Left ventricle myocardium inferior (tissue), 1 donor: ENCODE data around the gene OMA1. TPM values are rescaled to one million over a fixed set of nuclear protein-coding genes. Genes with fewer than 3 reads are reported as not detected.
"Not testable (repeated sequence)": the region's sequence is repeated elsewhere in the genome, so short reads cannot be mapped to it uniquely, and the experiment has no call there.

ENCODE experiments used
- DNase-seq: peaks from one replicate; pipeline ENCODE4 v3.0.0-alpha.2; 2020
- H3K27ac ChIP-seq: fragments of 200-600 bp; replicated peaks from 2 replicates; pipeline ENCODE4 v1.8.0; 2021
- H3K27me3 ChIP-seq: fragments of 200-600 bp; 2 replicates; pipeline ENCODE4 v1.8.0; 2021; ENCODE audit warnings: low read depth
- H3K36me3 ChIP-seq: fragments of 200-600 bp; 2 replicates; pipeline ENCODE4 v1.8.0; 2021
- H3K4me1 ChIP-seq: fragments of 200-600 bp; 2 replicates; pipeline ENCODE4 v1.8.0; 2021
- H3K4me3 ChIP-seq: fragments of 200-600 bp; 2 replicates; pipeline ENCODE4 v1.8.0; 2021; ENCODE audit warnings: mild to moderate bottlenecking, moderate library complexity
- H3K9me3 ChIP-seq: fragments of 200-600 bp; replicated peaks from 2 replicates; pipeline ENCODE4 v1.8.0; 2021
- intact Hi-C: fragments of 100-400 bp; cut with micrococcal nuclease; formaldehyde crosslinking; loops from one replicate; pipeline ENCODE4 v1.11.0; 2022
- total RNA-seq: library from RNA; stranded (reverse); fragmentation: NEBNext Ultra II Directional; extraction: Animal tissue kit (Norgen Biotek cat#: 25700); gene quantifications from one replicate; pipeline ENCODE4 v1.2.1, GENCODE V29; 2021
- TF ChIP-seq, protein P1 (sequence below): fragments of 200-600 bp; IDR thresholded peaks from 2 replicates; pipeline ENCODE4 v1.8.0; 2021; ENCODE audit warnings: antibody characterized with exemption, mild to moderate bottlenecking, borderline replicate concordance
- donor health status: DM: no; HTN: yes; CAD: no; lungs with severe emphysema.

The OMA1 gene
- total RNA-seq, 1 donor from 2014 or later, result 36.6 TPM

DNA sequence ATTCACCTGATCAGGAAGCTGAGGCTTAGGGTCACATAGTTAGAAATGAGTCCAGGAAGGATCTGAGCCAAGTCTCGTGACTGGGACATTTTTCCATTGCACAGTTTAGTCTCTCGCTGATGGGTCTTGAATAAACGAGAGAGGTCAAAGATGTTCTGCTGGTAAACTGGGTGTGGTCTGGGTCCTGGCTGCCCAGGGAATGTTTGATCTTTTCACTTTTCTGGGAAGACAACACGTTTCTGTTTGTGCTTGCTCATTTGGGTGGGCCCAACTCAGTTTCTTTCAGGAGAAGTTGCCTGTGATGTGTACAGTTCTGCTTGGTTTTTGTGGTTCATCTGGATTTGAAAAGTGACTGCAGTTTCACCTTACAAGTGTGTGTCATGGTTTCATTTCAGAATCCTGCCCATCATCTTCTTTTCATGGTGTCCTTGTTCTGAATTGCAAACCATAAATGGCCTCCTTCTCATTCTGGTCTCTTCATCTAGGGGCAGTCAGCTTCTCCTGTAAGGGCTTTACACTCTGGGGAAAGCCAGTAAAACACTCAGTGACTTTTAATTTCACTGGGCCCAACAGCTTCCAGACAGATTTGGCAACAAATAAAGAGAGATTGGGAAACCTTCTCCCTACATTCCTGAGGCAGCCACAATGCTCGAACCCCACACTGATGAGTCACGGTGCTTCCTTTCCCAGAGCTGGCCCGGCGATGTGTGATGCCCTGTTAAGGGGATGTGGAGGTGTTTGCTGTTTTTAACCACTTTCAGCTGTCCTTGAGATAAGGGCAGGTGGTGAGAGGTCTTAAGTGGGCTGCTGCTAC lies 37.8 kb upstream of the OMA1 start:
- H3K9me3 ChIP-seq, result no peaks in the 10 kb centered on the region
- intact Hi-C loops, result no loop called here
- H3K27me3 ChIP-seq, result peaks cover 17% of the 10 kb centered on the region
- TF ChIP-seq, protein P1, sequence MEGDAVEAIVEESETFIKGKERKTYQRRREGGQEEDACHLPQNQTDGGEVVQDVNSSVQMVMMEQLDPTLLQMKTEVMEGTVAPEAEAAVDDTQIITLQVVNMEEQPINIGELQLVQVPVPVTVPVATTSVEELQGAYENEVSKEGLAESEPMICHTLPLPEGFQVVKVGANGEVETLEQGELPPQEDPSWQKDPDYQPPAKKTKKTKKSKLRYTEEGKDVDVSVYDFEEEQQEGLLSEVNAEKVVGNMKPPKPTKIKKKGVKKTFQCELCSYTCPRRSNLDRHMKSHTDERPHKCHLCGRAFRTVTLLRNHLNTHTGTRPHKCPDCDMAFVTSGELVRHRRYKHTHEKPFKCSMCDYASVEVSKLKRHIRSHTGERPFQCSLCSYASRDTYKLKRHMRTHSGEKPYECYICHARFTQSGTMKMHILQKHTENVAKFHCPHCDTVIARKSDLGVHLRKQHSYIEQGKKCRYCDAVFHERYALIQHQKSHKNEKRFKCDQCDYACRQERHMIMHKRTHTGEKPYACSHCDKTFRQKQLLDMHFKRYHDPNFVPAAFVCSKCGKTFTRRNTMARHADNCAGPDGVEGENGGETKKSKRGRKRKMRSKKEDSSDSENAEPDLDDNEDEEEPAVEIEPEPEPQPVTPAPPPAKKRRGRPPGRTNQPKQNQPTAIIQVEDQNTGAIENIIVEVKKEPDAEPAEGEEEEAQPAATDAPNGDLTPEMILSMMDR, result no peak
- H3K27ac ChIP-seq, result no peak overlapping the region
- H3K4me1 ChIP-seq, result peaks cover 10% of the 10 kb centered on the region
- H3K36me3 ChIP-seq, result no peaks in the 10 kb centered on the region
- DNase-seq, result no peak
- H3K4me3 ChIP-seq, result no peak overlapping the region

DNA sequence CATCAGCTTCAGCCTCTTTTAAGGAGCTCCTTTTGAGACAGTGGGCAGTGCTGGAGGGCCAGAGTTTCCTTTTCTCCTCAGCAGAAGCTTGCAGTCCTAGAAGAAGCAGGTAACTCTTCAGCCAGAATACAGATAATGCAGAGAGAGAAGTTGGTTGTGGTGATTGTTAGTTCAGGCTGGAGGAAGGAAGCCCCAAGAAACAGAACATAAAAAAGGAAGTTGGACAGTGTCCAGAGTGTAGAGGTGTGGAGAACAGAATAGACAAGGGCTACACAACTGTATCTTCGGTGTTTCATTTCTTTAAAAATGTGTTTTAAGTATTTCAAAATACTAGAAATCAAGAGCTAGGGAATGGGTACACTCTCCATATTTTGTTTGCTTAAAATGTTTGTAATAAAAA lies 37.0 kb upstream of the OMA1 start:
- Histone ChIP-seq H3K9me3 (no peaks in the 10 kb centered on the region), H3K27ac (no peak overlapping the region), H3K27me3 (peaks cover 16% of the 10 kb centered on the region), H3K4me1 (peaks cover 10% of the 10 kb centered on the region), H3K4me3 (no peak overlapping the region), H3K36me3 (no peaks in the 10 kb centered on the region)
- no peak for DNase-seq
- intact Hi-C loops, result no loop called here
- TF ChIP-seq, protein P1, result no peak

DNA sequence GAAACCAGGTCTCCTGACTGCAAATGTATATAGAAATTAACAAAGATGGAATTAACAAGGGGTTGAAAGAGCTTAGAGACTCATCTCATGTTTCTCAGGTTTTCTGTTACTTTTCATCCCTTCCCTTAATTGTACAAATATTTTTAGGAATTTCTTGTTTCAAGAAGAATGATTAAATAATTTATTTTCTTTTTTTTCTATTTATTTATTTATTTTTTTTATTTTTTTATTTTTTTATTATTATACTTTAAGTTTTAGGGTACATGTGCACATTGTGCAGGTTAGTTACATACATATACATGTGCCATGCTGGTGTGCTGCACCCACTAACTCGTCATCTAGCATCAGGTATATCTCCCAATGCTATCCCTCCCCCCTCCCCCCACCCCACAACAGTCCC lies 35.6 kb upstream of the OMA1 start:
- peaks cover 18% of the 10 kb centered on the region for H3K4me1 ChIP-seq
- intact Hi-C loops, H3K4me3 ChIP-seq, H3K9me3 ChIP-seq, H3K36me3 ChIP-seq, DNase-seq, H3K27ac ChIP-seq: not testable (repeated sequence)
- H3K27me3 ChIP-seq, result peaks cover 28% of the 10 kb centered on the region

DNA sequence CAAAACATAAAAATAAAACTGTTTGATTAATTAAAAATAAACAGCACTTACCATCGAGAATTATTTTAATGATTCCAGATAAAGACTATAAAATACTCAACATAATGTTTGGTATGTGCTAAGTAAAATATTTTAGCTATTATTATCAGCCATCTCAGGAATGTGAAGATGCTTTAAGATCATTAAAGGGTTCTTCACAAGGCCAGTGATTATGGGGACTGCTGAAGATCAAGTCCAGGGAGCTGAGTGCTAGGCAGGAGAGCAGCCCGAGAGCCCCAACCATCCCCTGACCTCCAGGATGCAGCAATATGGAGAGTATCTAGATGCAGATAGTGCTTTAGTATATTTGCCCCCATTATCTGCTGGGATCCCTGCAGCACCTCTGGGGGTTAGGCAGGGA lies 35.1 kb upstream of the OMA1 start:
- DNase-seq, result no peak
- no peaks in the 10 kb centered on the region for H3K9me3 ChIP-seq
- peaks cover 23% of the 10 kb centered on the region for H3K4me1 ChIP-seq
- H3K27ac ChIP-seq, result no peak overlapping the region
- H3K36me3 ChIP-seq, result no peaks in the 10 kb centered on the region
- intact Hi-C loops, result no loop called here
- TF ChIP-seq, protein P1, result no peak
- H3K4me3 ChIP-seq, result no peak overlapping the region
- H3K27me3 ChIP-seq, result peaks cover 33% of the 10 kb centered on the region

DNA sequence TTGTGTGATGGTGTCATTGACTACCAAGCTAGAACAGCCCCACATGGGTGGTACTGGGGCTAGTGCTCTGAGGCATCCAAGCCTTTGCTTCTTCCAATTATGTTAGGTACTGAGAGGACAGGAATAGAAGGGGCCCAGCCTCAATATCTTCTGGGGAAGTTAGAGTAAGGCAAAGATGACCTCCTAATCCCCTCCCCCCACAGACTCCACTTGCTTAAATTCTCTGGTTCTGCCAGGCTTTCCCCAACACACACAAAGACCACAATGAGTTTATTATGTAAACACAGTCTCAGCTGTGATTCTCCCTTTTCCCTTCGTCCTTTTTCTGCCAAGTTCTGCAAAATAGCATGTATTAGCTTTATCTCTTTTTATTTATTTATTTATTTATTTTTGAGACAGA lies 33.7 kb upstream of the OMA1 start:
- Histone ChIP-seq H3K9me3 (no peaks in the 10 kb centered on the region), H3K4me3 (no peak overlapping the region), H3K27ac (no peak overlapping the region), H3K36me3 (no peaks in the 10 kb centered on the region), H3K27me3 (peaks cover 48% of the 10 kb centered on the region), H3K4me1 (peaks cover 32% of the 10 kb centered on the region)
- intact Hi-C loops, result no loop called here
- no peak for DNase-seq
- TF ChIP-seq, protein P1, result no peak

DNA sequence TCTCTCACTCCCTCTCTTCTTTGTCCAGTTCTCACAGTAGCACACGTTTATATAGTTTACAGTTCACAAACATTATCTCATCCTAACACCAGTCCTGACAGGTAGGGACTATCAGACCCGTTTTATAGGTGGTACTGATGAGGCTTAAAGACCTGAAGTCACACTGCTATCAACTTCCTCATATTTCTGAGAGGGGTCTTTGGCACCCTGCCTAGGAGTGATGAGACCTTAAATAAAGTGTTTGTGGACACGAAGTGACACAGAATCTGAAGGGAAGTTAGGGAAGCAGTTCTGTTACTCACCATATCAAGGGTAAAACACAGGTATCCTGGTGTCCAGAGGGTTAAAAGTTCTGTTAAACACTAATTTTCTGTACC lies 31.1 kb upstream of the OMA1 start:
- Histone ChIP-seq H3K4me1 (peaks cover 22% of the 10 kb centered on the region), H3K27ac (no peak overlapping the region), H3K36me3 (no peaks in the 10 kb centered on the region), H3K4me3 (peak overlapping the region; percentile 54), H3K27me3 (peaks cover 73% of the 10 kb centered on the region), H3K9me3 (no peaks in the 10 kb centered on the region)
- intact Hi-C loops, result no loop called here
- TF ChIP-seq, protein P1, result no peak
- no peak for DNase-seq
